ENCODE measurements around the gene LGR6. TPM values are rescaled to one million over a fixed set of nuclear protein-coding genes. Genes with fewer than 3 reads are reported as not detected.

Gene LGR6
- total and polyA plus RNA-seq, 2 experiments from 2014 or later: 0.66 to 0.89 TPM

- ATAC-seq: no peak
- no peaks in the 10 kb centered on the region for H3K36me3 Mint-ChIP-seq (ENCODE audit: low read depth)
- Histone ChIP-seq H3K9me2 (ENCODE audit: insufficient read depth) (no peaks in the 10 kb centered on the region), H3K4me1 (ENCODE audit: insufficient read depth) (peaks cover under 1% of the 10 kb centered on the region; the same call in 1 of the 2 replicates), H3F3A (replicated peaks; ENCODE audit: low read depth) (0 out of 2 replicates have a peak, but pooled peaks cover 3% of the 10 kb centered on the region), H2AFZ (no peak overlapping the region), H4K20me1 (replicated peaks; ENCODE audit: insufficient read depth) (no peaks in the 10 kb centered on the region), H3K79me2 (replicated peaks; ENCODE audit: insufficient read depth) (no peaks in the 10 kb centered on the region), H3K27ac (ENCODE audit: low read depth) (no peak overlapping the region), H3K27me3 (ENCODE audit: insufficient read depth) (0 out of 2 replicates have a peak, but pooled peaks cover under 1% of the 10 kb centered on the region), H3K36me3 (ENCODE audit: insufficient read depth) (no peaks in the 10 kb centered on the region), H3K4me2 (no peak overlapping the region), H3K4me3 (no peak overlapping the region)
- TF ChIP-seq NANOG (IDR thresholded peaks at IDR 0.05; ENCODE audit: borderline replicate concordance) (no peak), ZNF114 (CRISPR knock-in tag; IDR thresholded peaks at IDR 0.05) (no peak), JUNB (IDR thresholded peaks at IDR 0.05; ENCODE audit: unreplicated experiment) (no peak), EZH2 (IDR thresholded peaks at IDR 0.05; ENCODE audit: low read depth, unreplicated experiment) (no peak), POLR2AphosphoS5 (IDR thresholded peaks at IDR 0.05; ENCODE audit: low read depth) (no peak), CREB1 (CRISPR knock-in tag; IDR thresholded peaks at IDR 0.05; ENCODE audit: low read depth) (no peak), STAT1 (IDR thresholded peaks at IDR 0.05; ENCODE audit: unreplicated experiment) (no peak), CTCF (conservative IDR thresholded peaks at IDR 0.05; ENCODE audit: low read depth in 2 of 2) (no peak), REST (IDR thresholded peaks at IDR 0.05; ENCODE audit: unreplicated experiment) (no peak), ZNF331 (CRISPR knock-in tag; IDR thresholded peaks at IDR 0.05; ENCODE audit: low read depth) (no peak), ETS1 (IDR thresholded peaks at IDR 0.05) (no peak)
- no peak for DNase-seq (ENCODE audit: low spot score)
- H3K9me3 Mint-ChIP-seq: no peaks in the 10 kb centered on the region; the same call in 2 of the 3 replicates
- peaks cover 11% of the 10 kb centered on the region for H3K4me1 Mint-ChIP-seq
- peaks cover 3% of the 10 kb centered on the region for H3K27me3 Mint-ChIP-seq (ENCODE audit: insufficient read depth, low read depth, poor library complexity)
- H3K27ac Mint-ChIP-seq: no peak overlapping the region; the same call in 1 of the 2 replicates
- H3K4me3 Mint-ChIP-seq: no peak overlapping the region
Observed at GRCh38 chr1:202150602-202151001, 43.0 kb upstream of the LGR6 start.

All from GM23338 (cell line).